HG02571 (cell line): ENCODE data around the gene LPIN1.
"Not testable (repeated sequence)": the region's sequence is repeated elsewhere in the genome, so short reads cannot be mapped to it uniquely, and the experiment has no call there.

Experiments
- ATAC-seq: cut with Tn5 transposase; IDR thresholded peaks from one replicate; pipeline ENCODE4 v1.9.1; 2021; ENCODE audit warnings: mild to moderate bottlenecking, moderate library complexity; ENCODE audit not compliant: unreplicated experiment

Gene LPIN1

DNA sequence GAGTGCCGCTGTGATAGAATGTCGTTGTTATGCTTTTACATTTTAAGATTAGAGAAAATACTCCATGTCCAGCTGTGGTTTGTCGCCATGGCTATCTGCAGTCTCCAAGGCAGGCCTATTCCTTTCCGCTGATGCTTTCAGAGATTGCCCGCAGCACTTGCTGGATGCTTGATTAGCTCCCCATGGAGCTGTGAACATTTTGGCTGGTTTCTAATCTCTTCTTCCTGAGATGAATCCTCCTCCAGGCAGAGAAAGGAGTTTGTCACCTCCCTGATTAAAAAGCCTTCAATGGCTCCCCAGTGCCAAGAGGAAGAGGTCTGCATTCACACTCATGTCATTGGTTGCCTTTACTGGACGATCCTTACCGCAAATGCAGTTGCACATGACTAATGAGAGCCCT, 32.6 kb upstream of the LPIN1 start:
- ATAC-seq, result no peak

GRCh38 chr2:11715987-11716652, 30.3 kb upstream of the LPIN1 start:
- ATAC-seq, result no peak

GRCh38 chr2:11716689-11717321, 29.6 kb upstream of the LPIN1 start:
- ATAC-seq, result no peak

- no peak for ATAC-seq
These were observed 28.8 kb upstream of the LPIN1 start for GRCh38 chr2:11717623-11718022.

GRCh38 chr2:11718606-11719005, 27.8 kb upstream of the LPIN1 start:
- ATAC-seq, result no peak

DNA sequence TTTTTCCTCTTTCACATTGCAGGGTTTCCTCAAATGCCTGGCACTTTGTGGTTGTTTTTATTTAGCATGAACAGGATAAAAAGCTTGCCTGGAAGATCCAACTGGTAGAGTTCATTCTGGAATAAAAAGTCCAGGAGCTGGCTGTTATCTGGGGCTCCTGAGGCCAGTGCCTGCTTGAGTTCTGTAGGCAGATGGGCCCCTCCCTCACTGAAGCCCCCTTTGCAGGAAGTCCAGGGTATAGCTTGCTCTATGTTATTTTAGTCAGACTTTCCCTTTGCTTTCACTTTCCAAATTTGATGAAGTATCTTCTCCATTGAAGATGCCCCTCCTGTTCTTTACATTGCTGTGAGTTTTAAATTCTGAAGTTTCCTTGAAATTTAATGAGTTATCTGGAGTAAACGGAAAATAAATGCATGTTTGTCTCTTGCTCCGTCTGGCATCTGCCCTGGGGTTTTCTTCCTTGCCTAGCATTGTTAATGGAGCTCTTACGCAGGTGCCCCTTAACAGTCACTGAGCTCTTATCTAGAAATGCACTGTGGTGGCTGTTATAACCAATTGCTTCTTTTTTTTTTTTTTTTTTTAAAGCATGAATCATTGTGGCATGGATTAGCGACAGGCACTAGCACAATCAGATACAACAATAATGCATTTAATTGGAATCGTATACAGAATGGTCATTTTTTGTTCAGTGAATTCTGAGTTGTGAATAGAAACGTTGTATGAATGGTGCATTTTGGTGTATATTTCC, 27.0 kb upstream of the LPIN1 start:
- no peak for ATAC-seq

DNA sequence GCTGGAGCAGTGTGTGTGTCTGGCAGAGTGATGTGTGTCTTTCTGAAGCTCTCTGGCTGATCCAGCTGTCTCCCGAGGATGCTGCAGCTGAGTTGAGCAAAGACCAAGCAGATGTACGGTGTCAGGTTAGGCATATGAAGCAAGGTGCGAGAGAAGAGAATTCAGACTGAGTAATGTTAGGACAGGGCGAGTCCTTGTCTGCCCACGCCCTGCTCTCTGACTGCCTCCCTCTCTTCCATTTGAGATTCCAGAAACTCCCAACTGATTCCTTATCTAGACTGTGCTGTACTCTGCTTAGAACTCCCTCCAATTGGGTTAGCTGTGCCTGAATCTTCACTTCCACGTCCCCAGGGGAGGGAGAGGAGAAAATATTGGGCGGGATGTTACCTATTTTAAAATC, 25.7 kb upstream of the LPIN1 start:
- ATAC-seq, result no peak

- no peak for ATAC-seq
These were observed 24.0 kb upstream of the LPIN1 start for GRCh38 chr2:11722292-11723060.

- ATAC-seq, result no peak
These were observed 23.4 kb upstream of the LPIN1 start for GRCh38 chr2:11723061-11723371.

- no peak for ATAC-seq
These were observed 22.3 kb upstream of the LPIN1 start for GRCh38 chr2:11724151-11724550.

- no peak for ATAC-seq
These were observed 20.0 kb upstream of the LPIN1 start for GRCh38 chr2:11726384-11726783.

DNA sequence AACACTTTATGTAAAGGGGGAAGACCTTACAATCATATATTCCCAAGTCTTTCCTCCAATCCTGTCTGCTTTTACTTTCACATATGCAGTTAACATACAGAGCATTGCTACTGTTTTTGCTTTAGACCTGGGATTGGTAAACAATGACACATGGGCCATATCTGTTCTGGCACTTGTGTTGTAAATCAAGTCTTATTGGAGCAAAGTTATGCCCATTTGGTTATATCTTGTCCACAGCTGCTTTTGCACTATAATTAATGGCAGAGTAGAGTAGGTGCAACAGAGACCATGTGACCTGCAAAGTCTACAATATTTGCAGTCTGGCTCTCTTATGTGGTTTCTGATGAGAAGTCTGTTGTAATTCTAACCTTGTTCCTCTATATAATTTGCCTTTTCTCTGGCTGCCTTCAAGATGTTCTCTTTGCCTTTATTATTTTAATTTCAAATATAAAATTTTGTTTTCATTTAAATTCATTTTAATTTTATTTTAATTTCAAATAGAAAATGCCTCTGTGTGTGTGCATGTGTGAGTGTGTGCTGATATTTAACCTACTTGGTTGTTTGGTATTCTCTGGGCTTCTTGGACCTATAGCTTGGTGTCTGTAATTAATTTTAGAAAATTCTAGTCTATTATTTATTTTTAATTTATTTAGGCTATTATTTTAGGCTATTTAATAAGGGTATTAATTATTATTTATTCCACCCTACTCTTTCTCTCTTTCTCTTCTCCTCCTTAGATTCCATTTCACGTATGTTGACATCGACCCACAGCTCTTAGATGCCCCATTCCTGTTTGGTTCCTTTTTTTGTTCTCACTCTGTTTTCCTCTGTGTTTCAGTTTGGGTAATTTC, 16.8 kb upstream of the LPIN1 start:
- ATAC-seq, result no peak

GRCh38 chr2:11731214-11731984, 15.0 kb upstream of the LPIN1 start:
- ATAC-seq, result not testable (repeated sequence)

DNA sequence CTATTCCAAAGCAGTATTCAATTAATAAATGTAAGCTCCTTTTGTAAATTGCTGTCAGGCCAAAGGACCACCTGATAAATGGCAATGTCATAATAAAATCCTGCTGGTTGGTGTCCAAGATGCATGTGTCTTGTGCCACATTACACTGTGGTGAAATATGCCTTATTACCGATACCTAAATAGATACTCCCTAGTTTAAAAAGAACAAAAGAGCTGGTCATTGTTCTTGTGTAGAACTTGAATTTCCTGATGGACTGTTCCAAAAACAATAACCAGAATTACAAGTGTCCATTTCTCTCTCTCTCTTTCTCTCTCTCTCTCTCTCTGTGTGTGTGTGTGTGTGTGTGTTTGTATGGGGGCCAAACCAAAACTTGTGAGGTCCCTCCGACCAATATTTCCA, 13.8 kb upstream of the LPIN1 start:
- ATAC-seq, result no peak

GRCh38 chr2:11737852-11738251, 8.6 kb upstream of the LPIN1 start:
- not testable (repeated sequence) for ATAC-seq

DNA sequence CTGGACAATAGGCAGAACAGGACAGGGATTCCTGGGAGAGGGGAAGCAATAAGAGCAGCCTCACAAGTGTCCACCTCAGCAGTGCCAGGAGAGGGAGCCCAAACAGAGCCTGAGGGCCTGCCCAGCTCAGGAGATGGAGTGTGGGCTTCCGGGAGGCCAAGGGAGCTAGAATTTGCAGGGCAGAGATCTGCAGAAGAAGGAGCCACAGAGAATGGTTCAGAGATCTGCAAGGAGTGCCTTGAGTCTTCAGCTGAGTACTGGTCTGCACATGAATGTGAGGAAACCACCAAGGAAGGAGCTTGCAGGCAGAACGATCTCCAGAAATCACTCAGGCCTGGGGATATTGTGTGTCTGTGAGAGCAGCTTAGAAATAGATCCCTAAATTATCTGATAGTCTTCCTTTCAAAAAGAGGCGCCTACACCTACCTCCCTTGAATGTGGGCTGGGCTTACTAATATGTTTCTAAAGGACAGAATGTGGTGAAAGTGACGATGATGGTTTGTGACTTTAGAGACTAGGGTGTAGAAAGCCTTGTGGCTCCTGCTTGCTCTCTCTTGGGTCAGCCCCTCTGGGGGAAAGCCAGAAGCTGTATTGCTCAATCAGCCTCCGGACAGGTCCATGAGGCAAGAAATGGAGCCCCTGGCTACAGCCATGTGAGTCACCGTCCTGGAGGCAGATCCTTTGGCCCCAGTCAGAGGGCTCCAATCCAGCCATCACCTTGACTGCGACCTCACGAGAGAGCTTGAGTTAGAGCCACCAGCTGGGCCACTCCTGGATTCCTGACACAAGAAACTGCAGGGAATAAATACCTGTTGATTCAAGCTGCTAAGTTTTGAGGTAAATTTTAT, 7.6 kb upstream of the LPIN1 start:
- no peak for ATAC-seq

GRCh38 chr2:11740723-11741122, 5.7 kb upstream of the LPIN1 start:
- no peak for ATAC-seq

GRCh38 chr2:11742317-11742701, 4.1 kb upstream of the LPIN1 start:
- no peak for ATAC-seq
